ENCODE data around the gene CASP8AP2. TPM values are rescaled to one million over a fixed set of nuclear protein-coding genes. Genes with fewer than 3 reads are reported as not detected.
"Not testable (repeated sequence)": the region's sequence is repeated elsewhere in the genome, so short reads cannot be mapped to it uniquely, and the experiment has no call there.

Gene CASP8AP2
- total RNA-seq, 1 donor from 2014 or later: 11.1 TPM

GRCh38 chr6:89886378-89887120 lies 56.9 kb downstream of the CASP8AP2 start:
- no peak for DNase-seq (ENCODE audit: low read depth)

GRCh38 chr6:89887452-89888137 lies 57.9 kb downstream of the CASP8AP2 start:
- no peak for DNase-seq (ENCODE audit: low read depth)

- no peak for DNase-seq (ENCODE audit: low read depth)
These were observed 58.4 kb downstream of the CASP8AP2 start for GRCh38 chr6:89888138-89888514.

GRCh38 chr6:89888871-89889270 lies 59.2 kb downstream of the CASP8AP2 start:
- DNase-seq (ENCODE audit: low read depth): no peak

- DNase-seq (ENCODE audit: low read depth): not testable (repeated sequence)
These were observed 61.3 kb downstream of the CASP8AP2 start for GRCh38 chr6:89890845-89891528.

- not testable (repeated sequence) for DNase-seq (ENCODE audit: low read depth)
These were observed 62.9 kb downstream of the CASP8AP2 start for GRCh38 chr6:89892577-89892976.

- DNase-seq (ENCODE audit: low read depth): no peak
These were observed 64.5 kb downstream of the CASP8AP2 start, which contains the start of gene GJA10 for GRCh38 chr6:89894169-89894568. TSS of gene GJA10 (plus strand) at chr6:89894469. CDS start at chr6:89894469, 0 bp downstream.

- DNase-seq (ENCODE audit: low read depth): peak; percentile 84
These were observed 65.7 kb downstream of the CASP8AP2 start for GRCh38 chr6:89895276-89895874.

GRCh38 chr6:89910001-89910901 lies 80.6 kb downstream of the CASP8AP2 start:
- not testable (repeated sequence) for DNase-seq (ENCODE audit: low read depth)

- DNase-seq (ENCODE audit: low read depth): no peak
These were observed 81.2 kb downstream of the CASP8AP2 start for GRCh38 chr6:89910902-89911240.

GRCh38 chr6:89916136-89916920 lies 86.6 kb downstream of the CASP8AP2 start:
- DNase-seq (ENCODE audit: low read depth): no peak

- DNase-seq (ENCODE audit: low read depth): no peak
These were observed 87.5 kb downstream of the CASP8AP2 start for GRCh38 chr6:89917216-89917615.

- DNase-seq (ENCODE audit: low read depth): no peak
These were observed 88.2 kb downstream of the CASP8AP2 start for GRCh38 chr6:89917801-89918366.

Other genes starting within 250 kb of the CASP8AP2 start
- gene LYRM2, start 191.1 kb upstream of the CASP8AP2 start, total RNA-seq: 44.3 and 46.4 TPM in 2 replicates
- gene MDN1, start 10.1 kb upstream of the CASP8AP2 start, total RNA-seq: 21.9 and 25.8 TPM in 2 replicates
- not detected in 2 replicates for gene GJA10, start 64.6 kb downstream of the CASP8AP2 start, total RNA-seq

All from myocyte (in vitro differentiated cells).